AG10803 (cell line): Measurements from ENCODE around the gene LONP1.

Experiments
- DNase-seq: peaks from one replicate; pipeline ENCODE4 v3.0.0; 2010; ENCODE audit warnings: low read depth
- H3K4me3 ChIP-seq: 2 replicates; pipeline ENCODE4 v1.5.1; 2011; ENCODE audit warnings: mild to moderate bottlenecking, low read length, control low read depth
- CTCF ChIP-seq: conservative IDR thresholded peaks from 2 replicates; pipeline ENCODE4 v1.5.1; 2011; ENCODE audit warnings: mild to moderate bottlenecking, low read length, control low read depth, inconsistent platforms

Gene LONP1

GRCh38 chr19:5684694-5685430 is 35.1 kb downstream of the LONP1 start:
- no peak overlapping the region for H3K4me3 ChIP-seq
- TF ChIP-seq CTCF = no peak
- no peak for DNase-seq

GRCh38 chr19:5683177-5683886 is 36.6 kb downstream of the LONP1 start:
- DNase-seq = no peak
- H3K4me3 ChIP-seq = no peak overlapping the region
- no peak for TF ChIP-seq CTCF

GRCh38 chr19:5682107-5682482 is 37.9 kb downstream of the LONP1 start:
- no peak for TF ChIP-seq CTCF
- H3K4me3 ChIP-seq = no peak overlapping the region
- no peak for DNase-seq

- no peak for TF ChIP-seq CTCF
- no peak for DNase-seq
- H3K4me3 ChIP-seq = peak overlapping the region; percentile 99
These were observed 38.4 kb downstream of the LONP1 start for GRCh38 chr19:5681391-5682106.

DNA sequence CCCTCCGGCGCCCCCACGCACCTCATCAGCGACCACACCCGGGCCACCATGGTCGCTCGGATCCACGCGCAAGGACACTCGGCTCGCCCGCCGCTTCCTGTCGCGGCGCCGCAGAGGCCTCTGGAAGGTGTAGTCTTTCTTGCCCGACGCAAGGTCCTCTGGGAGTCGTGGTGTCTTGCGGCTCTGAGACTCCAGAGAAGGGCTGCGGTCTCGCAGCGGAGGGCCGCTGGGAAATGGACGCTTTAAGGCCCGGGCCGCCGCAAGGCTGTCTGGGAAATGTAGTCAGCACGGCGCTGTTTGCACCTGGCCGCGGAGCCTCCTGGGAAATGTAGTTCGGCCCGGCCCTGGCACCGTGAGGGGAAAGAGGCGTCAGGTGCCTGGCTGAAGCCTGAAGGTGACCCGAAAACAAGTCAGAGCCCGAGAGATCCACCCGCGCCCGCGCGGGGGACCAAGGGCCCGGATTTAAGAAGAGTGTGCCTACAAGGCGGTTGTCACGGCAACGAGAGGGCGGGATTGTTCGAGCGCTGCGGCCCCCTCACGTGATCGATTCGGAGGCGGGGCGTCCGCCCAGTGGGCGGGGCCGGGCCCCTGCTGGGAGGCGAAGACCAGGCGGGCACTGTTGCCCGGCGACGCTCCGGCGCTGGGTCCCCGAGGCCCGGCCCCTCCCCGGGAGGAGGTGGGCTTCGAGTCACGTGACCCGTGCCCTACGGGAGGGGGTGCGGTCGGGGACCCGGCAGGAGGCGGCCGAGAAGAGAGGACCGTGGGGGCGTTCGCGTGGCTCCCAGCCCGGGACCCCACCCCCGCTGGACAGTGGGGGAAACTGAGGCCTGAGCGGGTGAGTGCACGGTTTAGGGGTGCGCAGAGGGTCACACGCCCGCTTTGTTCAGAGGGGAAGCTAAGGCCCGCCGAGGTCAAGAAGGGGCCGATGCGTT is 39.2 kb downstream of the LONP1 start, which contains the start of the genes HSD11B1L and MICOS13:
TSS of gene HSD11B1L (plus strand) at position 591 of the 932 bp plus-strand sequence. CDS start 3,806 bp downstream, outside the sequence.
TSS of gene MICOS13 (minus strand) at position 80 of the 932 bp plus-strand sequence. CDS start at position 50, 30 bp downstream.
- peak within 1 kb of the TSS; percentile 99 for H3K4me3 ChIP-seq
- DNase-seq = peak; percentile 99
- no peak for TF ChIP-seq CTCF

GRCh38 chr19:5680084-5680436 is 39.9 kb downstream of the LONP1 start:
- H3K4me3 ChIP-seq = peak overlapping the region; percentile 99
- peak; percentile 24 for DNase-seq
- TF ChIP-seq CTCF = no peak
